ENCODE measurements around the gene PKIG. TPM values are rescaled to one million over a fixed set of nuclear protein-coding genes. Genes with fewer than 3 reads are reported as not detected.
A peak's percentile ranks its signal among the peaks of the same experiment; 100 is the strongest.

Gene PKIG
- total RNA-seq, 4 donors from 2014 or later = 78.2 to 108 (median 91.5) TPM

DNA sequence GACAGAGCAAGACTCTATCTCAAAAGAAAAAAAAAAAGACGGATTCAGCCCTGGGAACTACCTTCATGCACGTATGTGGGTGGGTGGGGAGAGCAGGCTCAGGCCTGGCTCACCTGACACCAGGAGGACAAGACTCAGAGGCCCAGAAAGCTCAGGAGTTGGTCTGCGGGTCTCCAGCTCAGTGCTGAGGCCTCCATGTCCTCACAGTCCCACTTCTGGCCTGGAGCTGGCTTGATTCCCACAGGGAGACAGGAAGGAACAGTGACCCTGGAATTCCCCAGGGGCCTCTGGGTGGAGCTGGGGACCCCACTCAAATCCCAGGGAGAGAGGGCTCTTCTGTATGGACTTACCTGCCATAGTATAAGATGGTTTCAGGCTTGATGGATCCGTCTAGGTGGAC lies 53.5 kb downstream of the PKIG start:
- H3K9me3 ChIP-seq = no peaks in the 10 kb centered on the region
- H3K36me3 ChIP-seq = no peaks in the 10 kb centered on the region
- DNase-seq (ENCODE audit: low spot score in 2 of 2) = no peak
- H3K4me3 ChIP-seq = no peak overlapping the region
- no peak for TF ChIP-seq CTCF (IDR thresholded peaks at IDR 0.05)
- no peak for TF ChIP-seq POLR2A (IDR thresholded peaks at IDR 0.05)
- no peak for TF ChIP-seq EP300 (IDR thresholded peaks at IDR 0.05)
- no peak overlapping the region for H3K27ac ChIP-seq
- 75 to 89% methylated on average over 4 of the region's 4 CpGs for WGBS, 2 donors
- peaks cover 0 to 11% (median 0%) of the 10 kb centered on the region in 4 donors for H3K4me1 ChIP-seq
- no peaks in the 10 kb centered on the region for H3K27me3 ChIP-seq

DNA sequence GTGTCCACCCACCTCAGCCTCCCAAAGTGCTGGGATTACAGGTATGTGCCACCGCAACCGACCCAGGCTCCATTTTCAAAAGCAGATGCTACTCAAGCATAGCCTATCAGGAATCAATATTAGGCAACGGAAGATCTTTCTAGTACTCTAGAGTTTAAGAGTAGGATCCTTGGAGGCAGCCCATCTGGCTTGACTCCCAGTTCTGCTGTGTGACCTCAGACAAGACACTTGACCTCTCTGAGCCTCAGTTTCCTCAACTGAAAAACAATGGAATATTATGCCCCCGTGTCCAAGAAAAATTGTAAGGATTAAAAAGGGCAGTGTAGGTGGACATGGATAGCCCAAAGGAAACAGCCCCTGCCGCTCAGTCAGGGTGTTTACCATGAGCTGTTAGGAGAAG lies 54.7 kb downstream of the PKIG start:
- TF ChIP-seq EP300 (IDR thresholded peaks at IDR 0.05) (no peak), POLR2A (IDR thresholded peaks at IDR 0.05) (no peak)
- peaks cover 0 to 11% (median 2%) of the 10 kb centered on the region in 4 donors for H3K4me1 ChIP-seq

DNA sequence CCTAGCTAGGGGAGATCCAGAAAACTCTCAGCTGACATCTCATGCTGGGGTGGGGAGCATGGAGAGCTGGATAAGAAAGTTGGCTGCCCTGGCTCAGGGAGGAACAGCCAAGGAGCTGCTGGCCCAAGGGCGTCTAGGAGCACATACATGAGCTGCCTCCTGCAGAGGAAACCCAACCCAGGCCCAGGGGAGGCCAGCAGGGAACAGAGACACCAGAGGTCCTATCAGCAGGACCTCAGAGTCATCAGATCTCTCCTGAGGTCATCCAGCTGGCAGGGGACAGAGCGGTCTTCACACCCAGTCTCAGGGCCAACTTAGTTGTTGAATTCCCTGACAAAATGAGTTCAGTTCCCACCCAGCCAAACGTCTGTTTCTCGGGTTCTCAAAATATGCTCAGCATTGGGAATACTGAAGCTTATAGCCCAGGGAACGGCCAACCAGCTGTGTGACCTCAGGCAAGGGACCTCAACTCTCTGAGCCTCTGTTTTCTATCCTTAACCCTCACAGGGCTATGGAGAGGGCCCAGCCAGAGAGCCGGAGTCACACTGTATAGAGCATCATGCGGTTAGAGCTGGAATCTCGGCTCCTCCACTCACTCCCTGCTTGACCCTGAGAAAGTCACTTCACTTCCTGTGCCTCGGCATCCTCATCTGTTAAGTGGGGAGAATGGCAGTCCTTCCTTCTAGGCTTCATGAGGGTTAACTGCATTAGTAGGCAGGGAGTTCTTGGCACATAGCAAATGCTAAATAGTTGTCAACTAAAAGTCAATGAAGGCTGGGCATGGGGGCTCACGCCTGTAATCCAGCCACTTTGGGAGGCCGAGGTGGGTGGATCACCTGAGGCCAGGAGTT lies 55.4 kb downstream of the PKIG start:
- peaks cover 0 to 14% (median 8%) of the 10 kb centered on the region in 4 donors for H3K4me1 ChIP-seq
- H3K36me3 ChIP-seq = no peaks in the 10 kb centered on the region
- no peaks in the 10 kb centered on the region for H3K9me3 ChIP-seq
- WGBS, 2 donors = 56 to 60% methylated on average over 11 of the region's 11 CpGs
- H3K4me3 ChIP-seq = no peak overlapping the region
- TF ChIP-seq EP300 (IDR thresholded peaks at IDR 0.05) = no peak
- TF ChIP-seq CTCF (IDR thresholded peaks at IDR 0.05) = no peak
- peak overlapping the region in 1 of 4 donors; percentile 56 for H3K27ac ChIP-seq
- H3K27me3 ChIP-seq = no peaks in the 10 kb centered on the region
- peak in 1 of 2 donors; percentile 40 for DNase-seq (ENCODE audit: low spot score in 2 of 2)

More for the DNA sequence above, 54.7 kb downstream of the PKIG start:
- 76 to 83% methylated on average over 5 of the region's 5 CpGs for WGBS, 2 donors
- no peak for DNase-seq (ENCODE audit: low spot score in 2 of 2)
- peak overlapping the region in 1 of 4 donors; percentile 24 for H3K27ac ChIP-seq
- H3K9me3 ChIP-seq = no peaks in the 10 kb centered on the region
- H3K36me3 ChIP-seq = no peaks in the 10 kb centered on the region
- H3K4me3 ChIP-seq = no peak overlapping the region
- H3K27me3 ChIP-seq = no peaks in the 10 kb centered on the region

DNA sequence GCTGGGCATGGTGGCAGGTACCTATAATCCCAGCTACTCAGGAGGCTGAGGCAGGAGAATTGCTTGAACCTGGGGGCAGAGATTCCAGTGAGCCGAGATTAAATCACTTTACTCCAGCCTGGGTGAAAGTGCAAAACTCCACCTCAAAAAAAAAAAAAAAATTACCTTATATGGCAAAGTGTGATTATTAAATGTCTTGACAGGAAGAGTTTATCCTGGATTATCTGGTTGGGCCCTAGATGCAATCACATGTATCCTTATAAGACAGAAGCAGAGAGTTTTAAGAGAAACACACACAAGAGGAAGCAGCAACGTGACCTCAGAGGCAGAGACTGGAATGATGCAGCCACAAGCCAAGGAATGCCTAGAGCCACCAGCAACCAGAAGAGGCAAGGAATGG lies 58.1 kb downstream of the PKIG start:
- no peaks in the 10 kb centered on the region for H3K36me3 ChIP-seq
- WGBS, 2 donors = 86 to 95% methylated on average over 2 of the region's 2 CpGs
- peaks cover 0 to 36% (median 20%) of the 10 kb centered on the region in 4 donors for H3K4me1 ChIP-seq
- H3K27me3 ChIP-seq = no peaks in the 10 kb centered on the region
- no peak for TF ChIP-seq CTCF (IDR thresholded peaks at IDR 0.05)
- TF ChIP-seq EP300 (IDR thresholded peaks at IDR 0.05) = no peak
- TF ChIP-seq POLR2A (IDR thresholded peaks at IDR 0.05) = no peak
- H3K4me3 ChIP-seq = no peak overlapping the region
- H3K27ac ChIP-seq = no peak overlapping the region
- H3K9me3 ChIP-seq = no peaks in the 10 kb centered on the region
- no peak for DNase-seq (ENCODE audit: low spot score in 2 of 2)

DNA sequence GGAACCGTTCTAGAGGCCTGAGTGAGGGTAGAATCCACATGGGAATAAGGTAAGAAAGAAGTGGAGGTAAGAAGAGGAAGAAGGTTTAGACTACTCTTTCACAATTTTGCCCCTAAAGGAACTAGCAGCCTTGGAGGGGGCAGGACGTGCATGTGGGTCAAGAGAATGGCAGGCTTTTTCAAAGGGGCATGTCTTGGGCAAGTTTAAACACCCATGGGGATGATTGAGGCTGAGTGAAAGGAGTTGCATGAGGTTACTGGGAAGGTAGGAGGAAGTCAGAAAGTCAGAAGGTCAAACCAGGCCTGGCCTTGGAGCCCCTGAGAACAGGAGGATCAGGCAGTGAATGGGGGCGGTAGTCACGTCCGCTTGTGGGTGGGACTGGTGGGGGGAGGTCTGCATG lies 58.9 kb downstream of the PKIG start:
- H3K36me3 ChIP-seq = no peaks in the 10 kb centered on the region
- TF ChIP-seq EP300 (IDR thresholded peaks at IDR 0.05) = no peak
- no peak for TF ChIP-seq CTCF (IDR thresholded peaks at IDR 0.05)
- TF ChIP-seq POLR2A (IDR thresholded peaks at IDR 0.05) = no peak
- H3K9me3 ChIP-seq = no peaks in the 10 kb centered on the region
- 88 to 92% methylated on average over 5 of the region's 5 CpGs for WGBS, 2 donors
- H3K4me1 ChIP-seq = peaks cover 0 to 41% (median 24%) of the 10 kb centered on the region in 4 donors
- DNase-seq (ENCODE audit: low spot score in 2 of 2) = no peak
- H3K27me3 ChIP-seq = no peaks in the 10 kb centered on the region
- H3K4me3 ChIP-seq = no peak overlapping the region
- no peak overlapping the region for H3K27ac ChIP-seq
